Subcutaneous adipose tissue (tissue), 4 donors: ENCODE data around the gene MICAL2. TPM values are rescaled to one million over a fixed set of nuclear protein-coding genes. Genes with fewer than 3 reads are reported as not detected.

Source experiments
- total RNA-seq, 4 donors: library from RNA; depleted of rRNA; stranded (reverse); fragments of >200 nt; gene quantifications; one replicate each; pipeline ENCODE4 v1.1.0, GENCODE V29; 2016
- TF ChIP-seq, protein P1 (sequence below): fragments of 450-650 bp; IDR thresholded peaks from one replicate; pipeline ENCODE4 v1.5.1; 2016; ENCODE audit warnings: low read depth, mild to moderate bottlenecking, control low read depth, antibody characterized with exemption, moderate library complexity

Gene MICAL2
- total RNA-seq, 4 donors from 2014 or later, result 11.4 to 28.4 (median 24.8) TPM

DNA sequence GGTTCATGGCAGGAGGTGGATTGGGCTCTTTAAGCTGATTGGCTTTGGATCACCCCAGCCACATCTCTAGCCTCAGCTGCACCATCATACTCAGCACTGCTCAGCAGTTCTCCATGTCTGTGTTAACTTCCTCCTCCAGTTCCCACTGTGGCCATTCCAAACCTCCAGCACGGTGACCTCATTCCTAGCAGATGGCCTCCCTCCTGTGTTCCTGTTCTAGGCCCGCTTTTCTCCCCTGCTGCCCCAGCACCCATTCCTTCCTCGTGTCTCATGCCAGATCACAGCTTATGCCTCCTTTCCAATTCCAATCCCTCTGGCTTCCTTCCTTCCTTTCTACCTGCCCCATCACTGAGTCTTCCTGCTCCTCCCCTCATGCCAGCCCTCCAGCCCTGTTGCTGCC, 96.1 kb downstream of the MICAL2 start:
- TF ChIP-seq, protein P1, sequence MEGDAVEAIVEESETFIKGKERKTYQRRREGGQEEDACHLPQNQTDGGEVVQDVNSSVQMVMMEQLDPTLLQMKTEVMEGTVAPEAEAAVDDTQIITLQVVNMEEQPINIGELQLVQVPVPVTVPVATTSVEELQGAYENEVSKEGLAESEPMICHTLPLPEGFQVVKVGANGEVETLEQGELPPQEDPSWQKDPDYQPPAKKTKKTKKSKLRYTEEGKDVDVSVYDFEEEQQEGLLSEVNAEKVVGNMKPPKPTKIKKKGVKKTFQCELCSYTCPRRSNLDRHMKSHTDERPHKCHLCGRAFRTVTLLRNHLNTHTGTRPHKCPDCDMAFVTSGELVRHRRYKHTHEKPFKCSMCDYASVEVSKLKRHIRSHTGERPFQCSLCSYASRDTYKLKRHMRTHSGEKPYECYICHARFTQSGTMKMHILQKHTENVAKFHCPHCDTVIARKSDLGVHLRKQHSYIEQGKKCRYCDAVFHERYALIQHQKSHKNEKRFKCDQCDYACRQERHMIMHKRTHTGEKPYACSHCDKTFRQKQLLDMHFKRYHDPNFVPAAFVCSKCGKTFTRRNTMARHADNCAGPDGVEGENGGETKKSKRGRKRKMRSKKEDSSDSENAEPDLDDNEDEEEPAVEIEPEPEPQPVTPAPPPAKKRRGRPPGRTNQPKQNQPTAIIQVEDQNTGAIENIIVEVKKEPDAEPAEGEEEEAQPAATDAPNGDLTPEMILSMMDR, result no peak

DNA sequence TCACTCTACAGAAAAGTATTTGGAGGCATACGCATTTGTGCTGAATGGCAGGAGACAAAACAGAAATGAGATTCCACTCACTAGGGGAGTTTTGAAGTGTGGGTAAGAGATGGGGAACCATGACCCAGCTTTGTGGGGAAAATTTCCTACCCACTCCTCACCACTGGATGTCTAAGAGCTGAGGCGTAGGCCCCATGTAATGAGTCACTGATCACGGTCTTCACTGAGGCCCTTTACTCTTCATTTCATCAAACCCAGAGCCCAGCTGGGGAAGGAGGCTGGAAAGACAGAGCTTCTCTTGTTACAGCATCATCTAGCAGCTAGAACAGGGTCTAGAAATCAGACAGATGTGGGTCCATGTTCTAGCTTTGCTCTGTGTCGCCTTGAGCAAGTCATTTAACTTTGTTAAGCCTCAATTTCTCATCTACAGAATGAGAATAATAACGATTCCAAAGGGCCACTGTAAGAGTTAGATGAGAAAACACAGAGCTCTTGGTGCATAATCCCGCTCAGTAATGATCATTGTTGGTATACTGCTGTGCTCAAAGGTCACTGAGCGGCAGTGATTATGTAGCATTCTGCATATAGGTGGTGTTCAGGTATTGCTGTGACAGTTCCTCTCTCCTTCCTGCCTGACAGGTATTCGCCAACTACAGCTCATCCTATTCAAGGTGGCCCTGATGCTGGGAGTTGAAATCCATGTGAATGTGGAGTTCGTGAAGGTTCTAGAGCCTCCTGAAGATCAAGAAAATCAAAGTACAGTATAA, 97.2 kb downstream of the MICAL2 start:
- TF ChIP-seq, protein P1, result no peak

DNA sequence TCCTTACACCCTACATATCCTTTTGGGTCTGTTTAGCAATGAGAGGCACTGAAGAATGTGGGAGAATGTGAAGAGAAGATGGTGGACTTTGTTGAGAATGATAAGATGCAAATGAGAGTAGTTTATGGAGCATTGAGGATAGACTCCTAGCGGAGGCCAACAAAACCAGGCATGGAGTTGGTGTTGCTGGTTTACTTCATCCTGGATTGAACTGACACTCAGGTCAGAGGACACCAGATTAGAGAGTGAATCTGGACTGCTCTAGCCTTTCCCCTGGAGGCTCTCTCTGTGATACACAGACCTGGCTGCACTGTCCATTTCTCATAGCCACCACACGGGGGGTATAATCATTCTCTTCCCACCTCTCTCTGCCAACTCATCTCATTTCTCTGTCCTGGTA, 98.7 kb downstream of the MICAL2 start:
- TF ChIP-seq, protein P1, result no peak

DNA sequence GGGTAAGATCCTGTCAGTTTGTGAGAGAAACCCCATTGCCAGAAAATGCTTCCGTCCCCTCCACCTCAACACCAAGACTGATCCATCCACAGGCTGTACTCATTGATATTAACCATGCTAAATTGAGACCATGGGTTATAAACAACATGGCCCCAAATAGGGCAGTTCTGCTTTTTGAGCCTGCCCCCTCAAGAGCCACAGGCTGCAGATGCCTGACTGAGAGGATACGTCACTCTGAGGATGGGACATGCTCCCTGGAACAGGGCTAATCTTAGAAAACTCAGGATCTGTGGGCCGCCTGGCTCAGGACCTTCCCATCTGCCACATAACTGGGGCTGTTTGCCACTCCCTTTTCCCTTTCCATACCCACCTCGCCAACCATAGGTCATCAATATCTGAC, 99.8 kb downstream of the MICAL2 start:
- TF ChIP-seq, protein P1, result no peak

DNA sequence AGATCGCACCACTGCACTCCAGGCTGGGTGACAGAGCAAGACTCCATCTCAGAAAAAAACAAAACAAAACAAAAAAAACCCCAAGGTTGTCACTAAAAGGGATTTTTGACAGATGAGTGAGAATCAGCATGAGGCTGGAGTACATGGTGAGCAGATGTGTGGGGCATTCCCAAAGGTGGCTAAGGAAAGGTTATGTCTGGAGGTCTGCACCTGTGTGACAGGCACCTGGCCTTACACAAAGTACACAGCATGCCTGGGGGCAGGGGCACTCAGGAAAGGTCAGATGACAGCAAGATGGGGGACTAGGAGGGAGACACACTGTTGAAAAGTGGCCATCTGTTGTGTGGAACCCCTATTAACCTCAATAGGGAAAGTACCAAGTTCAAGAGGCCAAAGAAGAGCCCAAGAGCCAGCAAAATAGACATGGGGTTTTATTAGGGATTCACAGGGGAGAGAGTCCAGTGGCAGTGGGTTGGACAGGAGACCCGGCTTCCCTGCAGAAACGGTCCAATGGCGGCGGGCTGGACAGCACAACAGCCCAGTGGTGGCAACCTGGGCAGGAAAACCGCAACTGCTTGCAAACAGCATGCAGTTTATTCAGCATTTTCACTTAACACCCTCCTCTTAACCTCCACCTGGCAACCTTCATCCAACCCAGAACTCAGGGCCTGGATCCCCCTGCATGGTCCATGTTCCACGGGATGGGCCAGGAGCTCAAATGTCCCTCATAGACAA, 101.1 kb downstream of the MICAL2 start:
- TF ChIP-seq, protein P1, result no peak

DNA sequence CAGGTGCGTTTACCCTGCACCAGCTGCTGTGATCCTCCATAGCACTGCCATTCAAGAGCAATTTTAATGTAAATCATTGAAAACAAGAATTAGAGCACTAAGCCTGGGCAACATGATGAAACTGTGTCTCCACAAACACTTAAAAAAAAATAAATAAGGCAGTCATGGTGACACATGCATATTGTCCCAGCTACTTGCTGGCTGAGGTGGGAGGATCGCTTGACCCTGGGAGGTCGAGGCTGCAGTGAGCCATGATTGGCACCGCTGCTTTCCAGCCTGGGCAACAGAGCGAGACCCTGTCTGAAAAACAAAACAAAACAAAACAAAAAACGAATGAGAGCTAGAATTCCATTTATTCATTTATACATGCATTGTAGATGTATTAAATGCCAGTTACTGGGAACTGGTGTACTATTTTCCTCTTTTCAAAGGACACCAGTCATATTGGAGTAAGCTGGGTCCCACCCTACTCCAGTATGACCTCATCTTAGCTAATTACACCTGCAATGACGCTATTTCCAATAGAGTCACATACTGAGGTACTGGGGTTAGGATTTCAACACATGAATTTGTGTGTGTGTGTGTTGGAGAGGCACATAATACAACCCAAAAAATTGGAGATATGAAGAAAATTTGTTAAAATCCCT, 101.9 kb downstream of the MICAL2 start:
- TF ChIP-seq, protein P1, result no peak

DNA sequence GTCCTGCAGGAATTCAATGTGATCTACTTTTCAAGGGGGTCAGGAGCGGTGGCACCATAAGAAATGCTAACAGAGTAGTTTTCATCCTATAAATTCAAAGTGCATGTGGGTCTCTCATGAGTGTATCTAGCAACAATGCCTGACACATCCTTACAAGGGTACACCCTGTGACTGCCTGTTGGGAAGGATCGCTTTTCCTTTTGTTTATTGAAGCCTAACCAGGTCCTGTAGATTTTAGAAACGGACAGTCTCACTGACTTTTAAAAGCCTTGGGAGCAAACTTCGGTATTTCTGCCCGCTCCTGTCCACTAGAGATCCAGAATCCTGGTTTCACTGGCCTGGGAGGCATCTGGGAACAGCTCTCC, 102.4 kb downstream of the MICAL2 start:
- TF ChIP-seq, protein P1, result no peak
